Stimulated activated CD4-positive, alpha-beta T cell treated with anti-CD3 and anti-CD28 coated beads, Interleukin-2, amount 100 ng/mL, for 4 hours (primary cell): Measurements from ENCODE around the gene SCP2.

Source experiments
- DNase-seq: peaks from one replicate; pipeline ENCODE4 v3.0.0-alpha.2; 2020; ENCODE audit warnings: low read depth

SCP2 gene

DNA sequence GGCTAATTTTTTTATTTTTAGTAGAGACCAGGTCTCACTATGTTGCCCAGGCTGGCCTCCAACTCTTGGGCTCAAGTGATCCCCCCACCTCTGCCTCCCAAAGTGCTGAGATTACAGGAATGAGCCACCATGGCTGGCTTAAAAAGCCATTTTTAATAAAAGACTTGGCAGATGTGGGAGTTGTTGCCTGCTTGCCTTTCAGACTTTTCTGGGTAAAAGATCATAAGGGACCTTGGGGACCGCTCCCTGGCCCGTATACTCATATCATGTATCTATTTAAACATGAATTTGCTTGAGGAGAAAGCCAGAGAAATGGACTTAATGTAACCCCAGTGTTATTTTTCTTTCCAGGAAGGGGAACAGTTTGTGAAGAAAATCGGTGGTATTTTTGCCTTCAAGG lies 111.5 kb downstream of the SCP2 start:
- DNase-seq: no peak

DNA sequence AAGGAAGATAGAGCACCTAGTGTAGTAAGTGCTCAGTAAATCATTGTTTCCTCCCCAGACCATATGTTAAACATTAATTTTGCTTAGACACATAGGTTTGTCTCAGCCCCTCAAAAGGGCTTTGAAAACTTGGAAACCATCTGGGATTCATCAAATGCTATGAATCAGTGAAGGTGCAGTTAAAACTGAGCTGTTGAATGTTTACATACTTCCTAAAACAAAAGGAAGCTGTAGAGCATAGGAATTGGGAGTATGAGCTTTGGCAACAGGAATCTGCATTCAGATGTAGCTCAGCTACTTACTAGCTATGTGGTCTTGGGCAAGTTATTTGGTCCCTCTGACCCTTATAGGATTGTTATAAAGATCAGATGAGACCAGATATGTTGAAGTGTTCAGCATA lies 116.2 kb downstream of the SCP2 start:
- no peak for DNase-seq

DNA sequence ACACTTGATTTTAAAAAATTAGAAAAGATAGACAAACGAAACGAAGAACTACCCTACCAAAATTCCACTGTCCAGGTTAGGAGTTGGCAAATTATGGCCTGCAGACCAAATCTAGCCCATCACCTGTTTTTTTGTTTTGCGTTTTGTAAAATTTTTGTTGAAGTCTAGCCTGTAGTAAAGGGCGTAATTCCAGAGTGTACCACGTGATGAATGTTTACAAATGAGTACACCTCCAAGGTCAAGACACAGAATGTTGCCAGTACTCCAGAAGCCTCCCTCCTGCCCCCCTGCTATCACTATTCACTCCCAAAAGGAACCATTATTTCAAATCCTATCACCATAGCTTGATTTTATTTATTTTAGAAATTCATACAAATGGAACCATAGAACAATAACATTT lies 117.8 kb downstream of the SCP2 start:
- no peak for DNase-seq

DNA sequence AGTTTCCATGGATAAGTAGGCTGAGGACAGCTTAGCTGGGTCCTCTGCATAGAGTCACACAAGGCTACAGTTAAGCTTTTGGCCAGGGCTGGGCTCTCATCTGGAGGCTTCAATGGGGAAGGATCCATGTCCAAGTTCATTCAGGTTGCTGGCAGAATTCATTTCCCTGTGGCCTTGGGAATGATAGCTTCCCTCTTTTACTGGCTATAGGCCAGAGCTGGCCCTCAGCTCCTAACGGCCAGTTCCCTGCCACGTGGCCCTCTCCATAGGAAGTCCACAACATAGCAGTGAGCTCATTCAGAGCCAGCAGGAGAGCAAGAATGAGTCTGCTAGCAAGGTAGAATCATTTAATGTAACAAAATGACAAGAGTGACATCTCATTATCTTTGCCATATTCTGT lies 119.9 kb downstream of the SCP2 start:
- DNase-seq: no peak

DNA sequence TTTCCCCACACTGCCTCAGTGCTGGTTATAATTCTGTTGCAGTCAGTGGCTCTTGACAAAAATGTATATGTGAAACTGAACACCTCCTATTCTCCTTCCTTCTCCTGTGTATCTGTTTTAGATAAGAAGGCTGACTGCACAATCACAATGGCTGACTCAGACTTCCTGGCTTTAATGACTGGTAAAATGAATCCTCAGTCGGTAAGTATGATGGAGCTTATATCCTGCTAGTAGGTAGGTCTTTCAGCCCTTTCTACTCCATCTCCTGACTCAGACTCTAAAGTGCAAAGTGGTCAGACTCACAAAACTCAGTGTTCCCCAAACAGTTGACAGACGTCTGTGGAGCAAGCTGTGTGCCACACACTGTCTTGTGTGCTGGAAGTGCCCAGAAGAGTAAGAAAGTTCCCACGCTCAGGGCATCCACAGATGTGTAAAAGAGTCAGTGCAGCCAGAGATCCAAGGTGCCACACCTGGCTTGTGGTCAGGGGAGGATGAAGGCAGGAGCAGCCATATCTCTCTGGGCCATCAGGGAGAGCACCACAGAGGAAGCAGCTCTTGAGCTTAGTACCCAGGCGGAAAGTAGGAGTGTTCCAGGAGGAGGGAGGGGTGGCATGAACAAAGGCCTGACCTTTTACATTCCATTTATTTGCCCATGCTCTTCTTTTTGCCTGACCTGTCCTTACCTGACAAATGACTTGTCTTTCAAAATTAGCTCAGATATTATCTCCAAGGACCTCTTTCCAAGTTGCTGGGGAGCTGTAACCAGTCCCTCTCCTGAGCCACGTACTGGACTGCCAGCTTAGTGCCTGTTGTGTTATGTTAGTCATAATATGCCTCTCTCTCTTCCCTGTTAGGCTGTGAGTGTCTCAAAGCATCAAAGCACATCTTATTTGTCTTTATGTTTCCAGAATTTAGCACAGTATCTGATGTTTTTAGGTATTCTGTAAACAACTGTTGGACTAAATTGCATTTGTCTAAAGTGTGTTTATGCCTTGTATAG lies 121.0 kb downstream of the SCP2 start:
- DNase-seq: no peak

DNA sequence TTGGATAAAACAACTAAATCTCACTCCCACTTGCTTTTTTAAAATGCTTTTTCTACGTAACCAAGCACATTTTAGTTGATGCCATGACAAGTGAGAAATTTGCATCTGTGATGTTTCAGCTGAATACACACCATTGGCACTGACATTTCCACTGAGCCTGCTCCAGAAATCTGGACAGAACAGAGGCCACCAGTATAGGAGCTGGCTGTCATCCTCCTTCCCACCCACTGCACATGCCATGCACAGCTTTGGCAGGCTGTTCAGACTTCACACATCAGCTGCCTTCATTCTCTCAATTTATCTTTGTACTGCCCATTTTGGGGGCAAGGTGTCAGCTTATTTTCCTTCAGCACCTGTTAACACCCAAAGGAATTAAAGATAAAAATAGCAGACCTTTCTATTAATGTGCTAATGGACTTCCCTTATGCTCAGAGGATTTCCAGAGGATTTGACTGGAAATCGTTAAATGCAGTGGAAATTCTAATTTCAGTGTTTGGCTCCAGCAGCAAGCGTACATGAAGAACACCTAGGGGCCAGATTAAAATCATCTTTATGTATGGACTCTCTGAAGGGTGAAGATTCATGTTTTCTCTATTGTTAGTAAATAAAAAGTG lies 122.0 kb downstream of the SCP2 start:
- DNase-seq: no peak

DNA sequence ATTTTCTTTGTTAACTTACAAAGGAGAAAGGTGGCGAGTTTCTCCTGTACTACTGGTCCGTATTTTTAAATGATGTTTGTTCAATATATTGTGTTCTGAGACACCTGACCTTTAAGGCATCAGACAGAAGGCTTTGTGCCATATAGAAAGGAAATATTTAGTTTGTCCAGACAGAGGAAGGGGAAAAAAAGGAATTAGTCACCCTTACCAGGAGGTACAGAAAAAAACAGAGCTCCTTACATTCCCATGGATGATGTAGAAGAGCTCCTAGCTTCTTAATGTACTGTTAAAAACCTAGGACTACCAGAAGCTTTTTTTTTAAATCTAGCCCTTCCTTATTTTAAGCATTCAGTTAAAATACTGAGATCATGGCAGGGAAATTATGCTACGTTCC lies 122.5 kb downstream of the SCP2 start:
- no peak for DNase-seq

DNA sequence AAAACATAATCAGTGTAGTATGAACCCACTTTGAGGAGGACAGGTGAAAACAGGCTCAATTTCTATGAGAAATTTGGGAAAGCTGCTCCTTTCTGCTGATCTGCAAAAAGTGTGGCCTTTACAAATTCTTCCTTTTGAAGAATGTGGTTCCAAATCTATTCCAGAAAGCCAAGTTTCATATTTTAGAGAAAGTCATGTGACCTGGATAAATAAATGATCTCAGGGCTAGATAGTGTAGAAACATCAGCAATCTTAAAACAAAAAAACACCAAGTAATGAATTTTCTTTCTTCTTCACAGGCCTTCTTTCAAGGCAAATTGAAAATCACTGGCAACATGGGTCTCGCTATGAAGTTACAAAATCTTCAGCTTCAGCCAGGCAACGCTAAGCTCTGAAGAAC lies 123.2 kb downstream of the SCP2 start:
- no peak for DNase-seq

DNA sequence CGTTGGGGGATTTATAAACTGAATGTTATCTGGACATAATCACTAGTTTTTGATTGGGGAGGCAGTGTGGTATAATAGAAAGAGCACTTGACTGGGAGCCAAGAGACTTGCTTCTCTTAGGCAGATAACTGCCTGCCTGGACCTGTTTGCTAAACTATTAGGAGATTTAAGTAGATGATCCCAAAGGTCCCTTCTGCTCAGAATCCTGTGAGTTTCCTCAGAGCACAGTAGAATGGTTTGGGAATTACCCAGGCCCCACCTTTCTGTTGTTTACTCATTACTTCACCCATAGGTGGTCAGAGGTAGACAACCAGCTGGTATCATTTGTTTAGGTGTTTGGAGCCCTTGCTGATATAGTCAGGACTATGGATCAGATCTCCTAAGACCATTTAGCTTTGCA lies 124.6 kb downstream of the SCP2 start:
- no peak for DNase-seq

DNA sequence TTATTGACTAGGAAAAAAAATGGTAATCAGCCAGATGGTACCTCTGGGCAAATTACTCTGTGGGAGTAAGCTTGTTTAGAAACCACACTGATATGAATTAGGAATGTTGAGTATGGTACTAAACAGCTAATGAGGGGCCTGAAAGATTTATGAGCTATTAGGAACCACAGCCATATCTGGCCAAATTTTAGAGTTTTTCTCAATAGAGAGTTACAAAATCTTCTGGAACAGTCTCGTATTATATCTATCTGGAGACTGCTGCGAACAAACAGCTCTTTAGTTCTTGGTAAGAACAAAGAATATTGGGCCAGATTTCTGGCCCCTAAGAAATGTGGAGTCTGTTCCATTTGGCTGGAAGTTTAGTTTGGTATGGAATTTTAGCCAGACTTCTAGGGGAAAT lies 130.1 kb downstream of the SCP2 start:
- DNase-seq: no peak

DNA sequence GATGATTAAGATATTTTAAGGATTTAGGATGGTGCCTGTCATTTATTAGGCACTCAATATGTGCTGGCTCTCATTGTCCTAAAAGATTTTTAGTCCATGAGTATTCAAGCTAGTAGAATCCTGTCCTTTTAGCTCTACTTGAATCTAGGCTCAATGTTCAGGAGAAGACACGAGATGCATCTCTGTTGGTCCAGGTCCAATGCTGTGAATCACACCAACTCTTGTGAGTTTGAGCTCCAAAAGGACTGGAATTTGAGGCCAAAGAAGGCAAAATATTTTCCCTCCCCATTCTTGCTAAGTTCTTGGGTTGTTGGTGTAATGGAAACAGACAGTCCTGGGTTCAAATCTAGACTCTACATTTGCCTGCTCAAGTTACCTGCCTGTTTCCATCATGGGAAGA lies 133.5 kb downstream of the SCP2 start:
- no peak for DNase-seq

DNA sequence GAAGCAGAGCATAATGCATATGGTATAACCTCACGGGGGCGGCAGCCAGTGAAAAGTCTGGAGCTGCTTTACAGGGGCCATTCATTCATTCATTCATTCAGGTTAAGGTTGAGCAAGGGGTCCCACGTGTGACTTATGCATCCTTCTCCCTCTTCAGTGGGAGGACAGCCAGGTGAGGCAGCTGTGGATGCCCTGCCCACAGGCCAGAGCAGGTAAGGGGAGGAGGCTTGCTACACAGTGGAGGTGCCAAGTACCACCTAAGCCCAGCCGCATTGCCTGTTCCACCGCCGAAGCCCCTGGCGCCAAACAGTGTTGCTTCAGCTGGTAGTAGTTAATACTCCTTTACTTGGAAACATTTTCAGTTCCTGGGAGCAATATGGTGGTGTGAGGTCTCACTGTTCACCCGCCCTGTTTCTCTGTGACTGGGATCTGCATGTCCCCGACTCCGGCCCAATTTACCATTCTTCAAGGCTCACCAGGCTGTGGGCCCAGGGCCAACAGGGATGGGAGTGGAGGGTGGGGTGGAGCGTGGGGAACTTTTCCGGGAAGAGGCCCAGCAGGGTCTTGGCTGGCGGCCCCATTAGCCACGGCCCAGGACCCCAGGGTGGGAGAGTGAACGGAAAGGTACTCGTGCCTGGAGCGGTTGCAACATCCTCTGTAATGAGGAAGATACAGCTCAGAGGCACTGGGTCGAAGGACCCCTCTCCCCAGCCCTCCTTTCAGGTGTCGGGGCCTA lies 134.2 kb downstream of the SCP2 start:
- DNase-seq: no peak

DNA sequence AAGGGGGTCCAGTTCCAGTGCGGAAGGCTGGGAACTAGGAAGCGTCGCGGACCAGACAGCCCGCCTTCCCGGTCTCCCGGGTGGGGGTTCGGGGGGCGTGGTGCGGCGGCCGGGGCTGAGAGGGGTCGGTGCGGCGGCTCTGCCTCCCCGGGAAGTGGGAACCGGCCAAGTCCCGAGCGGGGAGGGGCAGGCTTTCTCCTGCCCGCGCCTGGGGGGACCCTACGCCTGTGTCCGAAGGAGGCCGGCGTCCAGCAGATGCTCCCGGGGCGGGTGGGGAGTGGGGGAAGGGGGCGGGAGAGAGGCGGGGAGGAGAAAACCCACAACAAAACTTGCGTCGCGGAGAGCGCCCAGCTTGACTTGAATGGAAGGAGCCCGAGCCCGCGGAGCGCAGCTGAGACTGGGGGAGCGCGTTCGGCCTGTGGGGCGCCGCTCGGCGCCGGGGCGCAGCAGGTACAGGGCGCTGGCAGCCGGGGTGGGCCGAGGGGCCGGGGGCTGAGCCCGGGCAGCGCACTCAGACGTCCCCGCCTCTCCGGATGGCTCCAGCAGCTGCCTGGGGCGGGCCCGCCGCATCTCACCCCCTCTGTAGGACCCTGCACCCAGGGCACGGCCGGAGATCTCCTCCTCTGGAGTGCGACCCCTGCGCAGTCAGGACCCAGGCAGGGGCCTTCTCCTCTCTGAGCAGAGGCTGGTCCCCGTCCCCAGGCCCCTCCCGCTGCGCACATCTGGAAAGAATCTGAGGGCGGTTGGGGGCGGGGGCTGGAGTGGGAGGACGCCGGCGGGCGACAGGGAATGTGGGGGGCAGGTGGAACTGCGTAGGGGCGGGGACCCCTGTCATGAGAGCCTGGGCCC lies 135.0 kb downstream of the SCP2 start, which contains the start of gene PODN:
PODN (plus strand) TSS at position 355 of the 849 bp plus-strand sequence. CDS start 7,643 bp downstream, outside the sequence.
- no peak for DNase-seq

DNA sequence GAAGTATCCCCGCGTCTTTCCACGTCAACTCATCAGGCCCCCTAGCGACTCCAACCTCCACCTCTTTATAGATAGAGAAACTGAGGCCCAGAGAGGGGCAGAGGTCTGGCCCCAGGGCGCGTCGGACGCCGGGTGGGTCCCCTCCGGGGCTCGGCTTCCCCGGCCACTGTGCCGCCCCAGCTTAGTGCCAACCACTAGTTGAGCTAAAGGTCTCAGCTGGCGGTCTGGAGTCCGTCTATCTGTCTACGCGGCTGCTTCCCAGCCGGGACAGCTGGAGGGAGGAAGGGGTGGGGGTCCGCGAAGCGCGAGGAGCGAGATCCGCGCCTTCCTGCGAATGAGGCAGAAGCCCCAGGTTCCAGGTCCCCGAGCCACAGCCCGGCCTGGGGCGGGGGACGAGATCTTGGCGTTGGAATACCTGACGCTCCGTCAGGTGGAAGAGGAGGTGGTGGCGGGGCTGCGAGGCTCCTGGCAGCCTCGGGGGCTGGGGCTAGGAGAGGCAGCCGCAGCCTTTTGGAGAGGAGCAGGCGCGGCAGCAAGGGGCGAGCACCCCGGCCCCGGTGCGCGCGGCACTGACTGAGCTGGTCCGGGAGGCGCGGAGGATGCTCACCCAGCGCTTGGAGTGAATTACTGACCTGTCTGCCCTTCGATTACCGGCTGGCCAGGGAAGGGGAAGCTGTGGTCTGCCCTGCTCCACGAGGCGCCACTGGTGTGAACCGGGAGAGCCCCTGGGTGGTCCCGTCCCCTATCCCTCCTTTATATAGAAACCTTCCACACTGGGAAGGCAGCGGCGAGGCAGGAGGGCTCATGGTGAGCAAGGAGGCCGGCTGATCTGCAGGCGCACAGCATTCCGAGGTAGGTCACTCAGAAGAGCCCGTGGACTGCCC lies 135.9 kb downstream of the SCP2 start:
- no peak for DNase-seq

DNA sequence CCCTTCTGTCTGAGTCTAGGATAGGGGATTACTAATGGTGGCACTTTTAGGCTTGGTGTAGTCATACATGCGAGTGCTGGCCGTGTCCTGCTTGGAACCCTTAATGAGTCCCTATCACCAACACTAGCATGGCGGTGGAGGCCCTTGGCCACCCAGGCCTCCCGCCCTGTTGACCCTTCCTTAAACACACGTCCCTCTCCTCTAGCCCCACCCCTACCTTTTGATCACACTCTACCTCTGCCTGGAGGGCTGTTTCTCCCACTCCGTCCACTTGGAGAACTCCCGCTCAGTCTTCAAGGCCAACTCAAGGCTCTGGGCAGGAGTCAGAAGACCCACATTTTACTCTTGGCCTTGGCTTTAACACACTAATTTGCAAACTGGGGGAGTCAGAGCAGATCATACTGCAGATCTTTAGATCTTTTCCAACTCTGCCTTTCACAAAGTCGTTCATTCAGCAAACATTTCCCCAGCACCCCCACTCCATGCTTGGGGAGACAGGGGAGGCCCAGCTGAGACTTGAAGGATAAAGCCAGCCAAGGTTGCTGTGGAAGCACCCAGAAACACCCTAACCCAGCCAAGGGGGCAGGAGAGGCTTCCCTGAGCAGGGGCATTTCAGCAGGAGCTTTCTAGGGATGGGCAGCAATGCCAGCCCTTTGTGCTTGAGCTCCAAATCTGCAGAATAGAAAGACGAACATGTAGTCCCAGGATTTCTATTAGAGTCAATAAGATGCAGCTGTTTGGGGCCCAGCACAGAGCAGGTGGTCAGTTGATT lies 136.9 kb downstream of the SCP2 start:
- no peak for DNase-seq

DNA sequence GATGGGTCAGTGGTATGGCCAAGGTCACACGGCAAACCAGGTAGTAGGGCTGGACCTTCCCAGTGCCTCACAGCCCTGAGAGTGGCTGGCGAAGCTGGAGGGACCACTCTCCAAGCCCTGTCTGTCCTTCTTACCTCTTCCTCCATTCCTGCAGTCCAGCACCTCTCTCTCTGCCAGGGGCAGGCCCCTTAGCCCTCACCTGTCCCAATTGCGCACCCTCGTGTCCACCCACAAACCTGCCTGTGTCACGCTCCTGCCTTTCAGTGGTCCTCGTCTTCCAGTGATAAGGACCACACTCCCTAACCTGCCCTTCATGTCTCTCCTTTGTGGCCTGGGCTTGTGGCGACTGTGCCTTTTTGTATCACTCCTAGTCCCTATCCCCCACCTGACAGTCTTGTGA lies 138.3 kb downstream of the SCP2 start:
- no peak for DNase-seq

DNA sequence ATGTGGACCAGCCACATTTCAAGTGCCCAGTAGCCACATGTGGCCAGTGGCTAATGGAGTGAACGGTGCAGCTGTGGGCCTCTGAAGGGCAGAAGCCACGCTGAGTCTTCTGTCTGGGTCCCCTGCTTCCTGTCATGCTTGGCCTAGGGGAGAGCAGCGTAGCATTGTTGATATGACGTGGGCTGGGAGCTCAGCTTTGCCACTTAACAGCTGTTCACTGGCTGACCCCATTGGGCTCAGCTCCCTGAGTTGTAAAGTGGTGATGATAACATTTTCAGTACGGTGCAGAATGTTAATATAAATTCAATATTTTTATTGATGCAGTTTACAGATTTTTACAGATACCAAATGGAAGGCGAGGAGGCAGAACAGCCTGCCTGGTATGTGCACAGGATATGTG lies 139.4 kb downstream of the SCP2 start:
- no peak for DNase-seq

DNA sequence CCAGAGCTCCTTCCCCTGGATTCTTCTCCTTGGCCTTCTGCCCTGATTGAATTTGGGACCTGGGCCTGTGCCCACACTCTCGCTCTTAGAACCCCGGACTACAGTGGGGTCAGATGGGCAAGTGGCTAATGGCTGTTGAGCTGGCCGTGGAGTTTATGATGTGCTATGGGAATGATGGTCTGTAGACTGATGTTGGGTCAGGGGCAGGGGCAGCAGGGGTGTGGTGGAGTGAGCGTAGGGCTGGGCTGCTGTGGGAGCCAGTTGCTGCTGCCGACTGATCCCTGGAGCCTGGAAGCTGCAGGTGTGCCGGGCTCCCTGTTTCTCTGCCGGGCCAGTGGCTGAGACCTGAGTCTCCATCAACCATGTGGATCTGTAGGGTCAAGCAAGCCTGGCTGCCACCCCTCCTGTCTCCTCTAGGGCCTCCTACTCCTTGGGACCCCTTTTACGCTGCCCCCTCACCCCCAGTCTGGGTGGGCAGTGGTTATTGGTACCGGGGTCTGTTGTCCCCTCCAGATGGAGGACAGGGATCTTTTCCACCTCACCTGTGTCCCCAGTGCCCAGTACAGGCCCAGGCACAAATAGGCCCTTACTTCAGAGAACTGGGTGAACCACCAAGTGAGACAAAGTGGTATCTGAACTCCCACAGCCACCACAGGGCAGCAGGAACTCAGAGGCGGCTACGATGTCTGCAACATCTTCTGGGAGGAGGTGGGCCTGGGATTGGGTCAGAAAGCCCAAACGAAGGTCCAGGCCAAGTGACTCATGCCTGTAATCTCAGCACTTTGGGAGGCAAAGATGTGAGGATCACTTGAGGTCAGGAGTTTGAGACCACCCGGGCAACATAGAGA lies 140.0 kb downstream of the SCP2 start:
- no peak for DNase-seq

DNA sequence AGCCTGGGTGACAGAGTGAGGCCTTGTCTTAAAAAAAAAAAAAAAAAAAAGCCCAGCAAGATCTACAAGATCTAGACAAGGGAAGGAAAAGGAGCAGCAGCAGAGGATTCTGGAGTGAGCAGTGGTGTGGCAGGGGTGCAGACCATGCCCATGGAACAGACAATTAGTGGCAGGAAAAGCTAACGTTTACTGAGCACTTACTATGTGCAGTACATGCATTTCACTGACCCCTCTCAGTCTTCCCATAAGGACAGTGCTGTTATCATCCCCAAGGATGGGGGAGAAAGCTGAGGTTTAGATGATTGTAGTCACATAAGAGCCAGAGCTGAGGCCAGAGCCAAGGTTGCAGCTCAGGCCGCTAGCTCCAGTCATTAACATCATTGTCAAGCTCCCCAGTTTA lies 140.8 kb downstream of the SCP2 start:
- DNase-seq: no peak
